Dermis blood vessel endothelial cell (primary cell): ENCODE data around the gene SYTL5. TPM values are rescaled to one million over a fixed set of nuclear protein-coding genes. Genes with fewer than 3 reads are reported as not detected.

ENCODE experiments used
- DNase-seq: peaks from one replicate; pipeline ENCODE4 v3.0.0; 2010
- total RNA-seq: library from RNA; depleted of rRNA; stranded (reverse); fragments of >200 nt; gene quantifications from 2 replicates; pipeline ENCODE4 v1.2.3, GENCODE V29; 2014

The SYTL5 gene
- total RNA-seq, 1 donor from 2014 or later, result under 0.01 TPM

DNA sequence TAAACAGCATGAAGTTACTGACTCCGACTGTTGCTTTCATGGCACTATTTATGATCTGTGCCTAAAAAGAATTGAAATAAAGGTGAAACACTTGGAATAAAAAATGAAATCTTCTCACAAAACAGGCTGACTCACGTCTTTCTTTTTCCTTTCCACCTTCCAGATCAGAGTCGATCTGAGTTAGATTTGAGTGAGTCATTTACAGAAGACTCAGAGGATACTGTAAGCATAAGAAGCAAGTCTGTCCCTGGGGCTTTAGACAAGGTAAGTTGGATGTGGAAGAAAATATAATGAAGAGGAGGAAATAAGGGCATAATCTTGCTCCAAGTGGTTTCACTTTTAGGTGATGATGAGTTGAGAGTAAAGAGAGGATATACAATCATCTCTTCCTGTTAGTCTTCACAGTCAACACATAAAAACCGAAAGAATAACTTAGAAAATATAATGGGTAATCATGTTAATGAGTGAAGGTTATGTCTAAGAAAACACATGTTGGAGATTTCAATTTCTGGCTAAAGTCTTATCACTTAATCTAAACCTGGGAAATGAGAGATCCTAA, 89.7 kb downstream of the SYTL5 start:
- peak; percentile 42 for DNase-seq

DNA sequence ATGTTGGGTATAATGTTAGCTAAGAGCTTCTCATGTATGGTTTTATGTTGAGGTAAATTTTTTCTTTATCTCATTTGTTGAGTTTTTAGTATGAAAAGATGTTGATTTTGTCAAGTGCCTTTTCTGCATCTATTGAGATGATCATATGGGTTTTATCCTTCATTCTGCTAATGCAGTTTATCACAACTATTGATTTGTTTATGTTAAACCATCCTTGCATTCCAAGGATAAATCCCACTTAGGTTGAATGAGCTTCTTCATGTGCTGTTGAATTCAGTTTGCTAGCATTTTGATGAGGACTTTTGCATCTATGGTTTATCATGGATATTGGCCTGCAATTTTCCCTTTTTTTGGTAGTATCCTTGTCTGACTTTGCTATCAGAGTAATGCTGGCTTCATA, 93.3 kb downstream of the SYTL5 start:
- no peak for DNase-seq

DNA sequence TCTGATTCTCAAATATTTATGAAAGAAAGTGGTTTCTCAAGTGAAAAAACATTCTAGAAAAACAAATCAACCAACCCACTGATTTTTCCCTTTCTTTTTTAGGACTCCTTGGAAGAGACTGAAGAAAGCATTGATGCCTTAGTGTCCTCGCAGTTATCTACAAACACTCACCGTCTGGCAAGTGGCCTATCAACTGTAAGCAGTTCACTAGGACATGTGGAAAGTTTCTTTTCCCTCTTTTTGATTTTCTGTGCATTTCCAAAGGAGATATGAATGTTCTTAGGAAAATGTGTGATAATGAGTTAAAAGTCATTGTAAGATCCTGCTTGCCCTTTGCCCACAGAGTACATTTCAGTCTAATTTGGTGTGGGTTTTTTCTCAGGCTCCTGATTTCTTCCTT, 95.9 kb downstream of the SYTL5 start:
- DNase-seq, result no peak

DNA sequence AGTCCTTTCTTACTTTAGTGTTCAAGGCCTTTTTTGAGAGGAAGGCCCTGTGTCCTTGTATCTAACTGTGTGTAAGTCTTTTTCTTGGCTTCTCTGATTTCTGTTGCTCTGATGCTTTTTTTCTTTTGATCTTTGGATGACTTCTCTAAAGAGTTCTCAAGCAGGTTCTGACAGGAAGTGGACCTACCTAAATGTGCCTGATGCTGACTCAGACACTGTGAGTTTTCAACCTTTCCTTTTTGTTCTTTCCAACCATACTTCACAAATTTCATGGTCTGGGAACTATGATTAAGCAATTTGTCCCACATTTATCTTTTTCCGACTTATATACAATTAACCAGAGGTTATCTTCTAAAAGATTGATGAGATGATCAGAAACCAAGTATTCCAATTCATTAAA, 96.5 kb downstream of the SYTL5 start:
- no peak for DNase-seq

DNA sequence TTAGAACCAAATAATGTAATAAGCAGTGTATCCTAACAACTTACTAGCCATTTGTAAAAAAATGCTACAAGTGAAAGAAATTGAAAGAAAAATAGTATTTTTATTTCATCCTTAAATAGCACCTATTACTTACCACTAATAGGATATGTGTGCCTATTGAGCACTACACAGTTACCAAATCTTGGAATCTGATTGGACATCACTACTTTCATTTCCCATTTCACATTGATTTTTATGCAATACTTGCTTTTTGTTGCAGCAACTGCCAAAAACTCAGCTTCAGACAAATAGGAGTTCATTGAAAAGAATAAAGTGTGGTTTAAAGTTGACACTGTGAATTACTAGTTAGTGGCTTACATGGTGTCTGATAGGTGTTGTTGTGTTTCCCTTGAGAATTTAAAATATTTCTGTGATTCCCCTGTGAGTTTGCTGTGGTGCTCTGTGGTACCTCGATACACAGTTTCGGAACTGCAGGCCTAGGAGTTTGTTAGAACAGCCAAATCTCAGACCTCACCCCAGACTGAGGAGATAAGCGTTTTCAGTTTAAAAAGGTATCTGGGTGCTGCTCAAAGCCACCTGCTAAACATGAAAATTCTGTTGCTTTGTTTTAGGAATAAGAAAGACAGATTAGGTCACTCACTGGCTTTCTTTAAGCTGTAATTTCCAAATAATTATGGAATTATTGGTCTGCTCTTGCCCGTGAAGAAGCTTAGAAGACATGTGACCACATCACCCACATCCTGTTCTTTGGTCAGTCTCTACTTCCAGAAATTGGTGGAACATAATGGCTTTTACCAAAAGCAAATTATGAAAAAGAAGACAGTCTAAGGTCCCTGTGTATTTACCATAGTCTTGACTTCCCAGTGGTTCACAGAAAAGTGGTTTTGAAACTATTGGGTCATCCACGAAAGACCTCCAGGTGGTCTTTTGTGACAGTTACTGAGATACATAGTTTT, 97.8 kb downstream of the SYTL5 start:
- DNase-seq, result no peak

DNA sequence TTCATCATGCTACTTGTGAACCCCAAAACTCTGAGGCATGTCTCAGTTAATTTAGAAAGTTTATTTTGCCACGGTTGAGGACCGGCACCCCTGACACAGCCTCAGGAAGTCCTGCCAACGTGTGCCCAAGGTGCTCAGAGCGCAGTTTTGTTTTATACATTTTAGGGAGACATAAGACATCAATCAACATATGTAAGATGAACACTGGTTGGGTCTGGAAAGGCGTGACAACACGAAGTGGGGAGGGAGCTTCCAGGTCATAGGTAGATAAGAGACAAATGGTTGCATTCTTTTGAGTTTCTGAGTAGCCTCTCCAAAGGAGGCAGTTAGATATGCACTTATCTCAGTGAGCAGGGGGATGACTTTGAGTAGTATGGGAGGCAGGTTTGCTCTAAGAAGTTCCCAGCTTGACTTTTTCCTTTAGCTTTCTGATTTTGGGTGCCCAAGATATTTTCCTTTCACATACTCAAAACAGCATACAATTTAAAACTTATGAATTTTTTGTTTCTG, 98.9 kb downstream of the SYTL5 start:
- DNase-seq, result no peak

DNA sequence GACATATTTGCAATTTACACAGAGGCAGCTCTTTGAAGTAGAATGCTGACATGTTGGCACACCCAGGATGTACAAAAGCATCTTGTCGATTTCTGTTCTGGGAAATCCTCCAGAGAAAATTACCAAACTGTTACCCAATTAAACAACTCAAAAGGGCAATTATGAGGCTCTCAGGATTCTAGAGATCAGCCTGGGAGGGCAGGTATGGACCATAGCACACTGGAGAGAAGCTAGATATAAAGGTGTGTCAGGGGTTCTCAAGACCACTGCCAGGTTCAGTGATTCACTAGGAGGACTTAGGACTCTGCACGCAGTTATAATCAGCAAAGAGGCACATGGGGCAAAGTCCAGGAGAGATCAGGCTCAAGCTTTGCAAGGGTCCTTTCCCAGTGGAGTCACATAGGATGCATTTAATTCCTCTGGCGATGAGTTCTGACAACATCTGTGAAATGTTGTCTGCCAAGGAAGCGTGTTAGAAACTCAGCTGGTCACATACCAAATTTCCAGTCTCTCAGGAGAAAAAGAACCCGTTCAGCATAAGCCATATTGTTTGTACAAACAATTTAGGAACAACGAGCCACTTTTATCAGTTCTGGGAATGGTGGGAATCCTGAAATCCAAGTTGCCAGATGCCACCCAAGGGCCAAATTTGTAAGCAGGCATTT, 100.8 kb downstream of the SYTL5 start:
- DNase-seq, result no peak

DNA sequence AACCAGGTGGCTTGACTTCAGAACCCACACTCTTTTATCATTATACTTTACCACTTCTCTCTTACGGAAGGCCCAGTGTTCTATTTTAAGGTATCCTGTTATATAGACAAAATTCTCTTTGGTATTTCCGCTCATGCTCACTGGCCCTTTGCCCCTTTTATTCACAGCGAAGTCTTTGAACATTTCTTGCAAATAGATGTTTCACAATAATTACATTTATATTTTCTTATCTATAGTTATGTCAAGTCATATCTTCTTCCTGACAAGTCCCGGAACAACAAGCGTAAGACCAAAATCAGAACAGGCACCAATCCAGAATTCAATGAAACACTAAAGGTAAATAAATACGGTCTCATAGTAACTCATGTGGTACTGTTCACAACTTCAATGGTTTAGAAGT, 102.0 kb downstream of the SYTL5 start:
- DNase-seq, result peak; percentile 26

DNA sequence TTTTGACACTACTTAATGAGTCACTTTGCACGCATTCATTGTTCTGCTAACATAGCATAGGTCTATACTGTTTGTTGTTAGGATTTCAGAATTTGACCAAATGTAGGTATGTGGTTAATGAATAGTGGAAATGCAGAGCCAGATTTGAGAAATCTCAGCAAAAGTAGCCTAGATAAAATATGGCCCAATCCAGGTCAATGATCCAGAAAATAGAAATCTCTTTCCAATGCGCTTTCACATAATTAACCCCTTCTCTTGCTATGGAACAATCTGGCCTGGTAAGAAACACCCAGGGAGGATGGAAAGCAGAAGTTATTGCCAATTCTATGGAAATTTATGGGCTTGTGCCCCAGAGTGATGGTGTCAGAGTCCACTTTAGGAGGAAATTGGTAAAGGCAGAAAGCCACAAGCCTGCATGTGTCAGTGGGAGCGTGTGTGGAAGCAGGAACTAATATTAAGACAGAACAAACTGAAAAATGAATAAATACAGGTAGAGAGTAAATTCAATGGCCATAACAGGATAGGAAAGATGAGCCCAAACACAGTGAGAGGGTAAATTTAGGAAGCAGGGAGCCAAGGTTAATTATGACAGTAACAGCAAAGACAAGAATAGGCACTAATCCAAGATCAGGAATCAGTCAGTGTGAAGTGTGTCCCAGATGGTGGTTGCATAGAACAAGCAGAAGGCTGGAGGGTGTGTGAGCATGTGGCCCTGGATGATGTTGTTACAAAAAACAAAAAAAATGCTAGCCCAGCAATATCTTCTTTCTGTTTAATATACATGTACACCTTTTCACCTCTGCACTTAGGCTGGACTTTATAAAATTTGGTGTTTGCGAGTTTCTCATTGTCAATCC, 102.9 kb downstream of the SYTL5 start:
- DNase-seq, result no peak

DNA sequence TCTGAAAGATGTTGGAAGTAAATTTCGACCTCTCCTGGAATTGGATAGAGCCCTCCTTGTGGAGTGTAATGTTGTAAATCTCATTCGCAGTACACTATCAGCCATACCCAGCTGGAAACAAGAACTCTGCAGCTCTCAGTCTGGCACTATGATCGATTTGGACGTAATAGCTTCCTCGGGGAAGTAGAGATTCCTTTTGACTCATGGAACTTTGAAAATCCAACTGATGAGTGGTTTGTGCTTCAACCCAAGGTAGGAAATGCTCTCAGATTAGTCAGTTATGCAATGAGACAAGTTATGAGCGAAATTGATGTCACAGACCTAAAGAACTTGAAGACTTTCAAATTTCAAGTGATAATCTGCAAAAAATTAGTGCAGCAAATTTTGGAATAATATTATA, 103.9 kb downstream of the SYTL5 start:
- no peak for DNase-seq

DNA sequence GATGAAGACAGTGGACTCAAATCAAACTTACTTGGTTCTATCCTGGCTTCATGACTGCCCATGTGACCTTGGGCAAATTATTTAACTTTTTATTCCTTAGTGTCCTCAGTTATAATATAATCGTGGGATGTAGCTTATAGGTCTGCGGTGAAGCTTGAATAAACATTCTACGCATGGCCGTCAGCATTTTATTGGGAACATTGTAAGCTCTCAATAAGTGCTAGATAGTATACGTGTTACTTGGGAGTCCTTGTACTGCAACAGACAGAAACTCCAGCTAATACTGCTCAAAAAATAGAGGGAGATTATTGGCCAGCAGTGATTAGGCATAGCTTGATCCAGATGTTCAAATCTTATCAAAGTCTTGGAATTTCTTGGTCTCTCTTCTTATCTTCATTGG, 104.8 kb downstream of the SYTL5 start:
- DNase-seq, result no peak

DNA sequence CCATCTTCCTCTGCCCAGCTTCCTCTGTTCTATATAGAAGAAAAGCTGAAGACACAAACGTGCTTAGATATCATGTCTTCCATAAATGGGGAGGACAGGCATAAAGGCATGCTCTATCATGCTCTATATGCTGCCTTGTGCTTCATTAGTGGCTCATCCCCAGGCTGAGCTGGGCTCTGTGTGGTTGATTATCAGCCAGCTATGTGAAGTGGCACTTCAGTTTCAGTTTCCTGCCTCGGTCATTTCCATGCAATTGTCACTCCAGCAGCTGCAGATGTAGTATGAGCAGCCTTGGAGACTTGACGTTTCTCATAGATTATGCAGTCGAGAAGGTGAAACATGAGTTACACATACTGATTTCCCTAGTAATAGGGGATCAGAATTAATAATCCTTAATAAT, 106.2 kb downstream of the SYTL5 start:
- DNase-seq, result no peak

DNA sequence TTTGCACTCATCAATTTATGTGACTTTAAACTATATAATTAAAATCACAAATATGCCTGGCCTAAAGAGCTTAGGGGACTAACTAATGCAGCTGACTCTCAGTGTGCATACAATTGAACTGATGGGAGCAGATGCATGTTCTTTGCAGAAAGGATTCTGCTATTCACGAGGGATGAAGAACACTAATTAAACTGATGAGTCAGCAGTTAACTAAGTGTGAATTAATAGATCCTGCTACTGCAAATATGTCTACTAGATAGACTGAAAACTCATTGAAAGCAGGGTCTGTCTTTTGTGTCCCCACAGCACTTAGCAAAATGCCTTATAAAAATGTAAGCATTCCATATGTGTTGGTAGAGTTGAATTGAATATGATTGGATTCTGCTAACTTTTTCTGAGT, 110.4 kb downstream of the SYTL5 start:
- no peak for DNase-seq

DNA sequence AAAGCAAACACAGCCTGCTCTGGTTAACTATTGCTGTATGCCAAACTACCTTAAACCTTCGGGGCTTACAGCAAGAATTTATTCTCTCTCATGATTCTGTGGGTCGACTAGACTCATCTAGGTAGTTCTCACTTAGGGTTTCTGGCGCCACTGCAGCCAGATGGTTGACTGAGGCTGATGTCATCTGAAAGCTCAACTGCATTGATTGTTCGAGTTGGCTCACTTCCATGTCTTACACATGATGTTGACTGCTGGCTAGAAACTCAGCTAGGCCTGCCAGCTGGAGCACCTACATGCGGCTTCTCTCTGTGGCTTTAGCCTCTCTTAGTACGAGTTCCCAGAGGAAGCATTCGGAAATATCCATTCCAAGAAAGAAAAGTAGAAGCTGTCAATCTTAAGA, 111.1 kb downstream of the SYTL5 start:
- DNase-seq, result peak; percentile 32

DNA sequence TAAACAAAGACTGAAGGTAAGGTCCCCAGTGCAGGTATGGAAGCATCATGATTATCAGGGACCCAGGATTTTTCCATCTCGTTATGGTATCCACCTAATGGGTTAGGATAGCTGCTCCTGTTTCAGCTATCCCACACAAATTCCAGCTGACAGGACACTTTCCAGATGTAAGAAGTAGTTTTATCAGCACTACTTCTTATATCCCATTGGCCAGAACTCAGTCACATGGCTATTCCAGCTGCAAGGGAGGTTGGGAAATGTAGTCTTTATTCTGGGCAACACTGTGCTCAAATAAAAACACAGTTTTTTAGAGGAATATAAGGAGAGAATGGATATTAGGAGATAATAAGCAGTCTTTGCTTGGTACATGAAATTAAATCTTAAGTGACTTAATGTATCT, 117.6 kb downstream of the SYTL5 start:
- no peak for DNase-seq

DNA sequence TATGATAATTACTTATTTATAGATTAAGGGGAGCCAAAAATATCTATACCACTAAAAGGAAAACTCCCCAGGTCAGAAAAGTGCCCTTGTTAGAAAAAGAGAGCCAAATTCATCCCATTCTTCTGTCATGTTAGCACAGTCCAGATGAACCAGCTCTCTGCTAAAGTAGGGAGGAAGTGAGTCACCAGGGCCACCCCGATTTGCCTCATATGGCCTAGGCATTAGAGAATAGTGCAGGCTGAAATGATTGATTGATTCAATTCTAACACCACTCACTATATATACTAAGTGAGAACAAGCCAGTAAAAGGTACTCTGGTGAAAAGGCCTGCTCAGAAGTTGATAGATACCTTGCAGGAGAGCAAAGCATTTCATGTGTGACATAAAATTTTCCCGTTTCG, 119.8 kb downstream of the SYTL5 start:
- no peak for DNase-seq

DNA sequence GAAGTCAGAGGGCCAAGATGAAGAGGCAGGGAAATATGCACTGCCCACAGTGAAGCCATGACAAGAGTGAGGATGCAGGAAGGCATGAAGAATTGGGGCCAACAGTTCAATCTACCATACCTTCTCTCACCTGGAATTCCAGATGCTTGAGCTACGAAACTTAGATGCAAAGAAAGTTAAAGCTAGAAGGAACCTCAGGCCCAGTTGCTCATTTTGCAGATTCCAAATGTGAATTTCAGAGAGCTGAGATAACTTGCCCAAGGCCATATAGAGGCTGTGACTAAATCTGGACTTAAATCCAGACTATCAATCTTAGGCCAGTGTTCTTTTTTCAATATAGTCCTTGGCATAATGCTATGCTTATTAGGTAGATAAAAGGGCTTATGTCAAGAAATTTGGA, 121.6 kb downstream of the SYTL5 start:
- no peak for DNase-seq

DNA sequence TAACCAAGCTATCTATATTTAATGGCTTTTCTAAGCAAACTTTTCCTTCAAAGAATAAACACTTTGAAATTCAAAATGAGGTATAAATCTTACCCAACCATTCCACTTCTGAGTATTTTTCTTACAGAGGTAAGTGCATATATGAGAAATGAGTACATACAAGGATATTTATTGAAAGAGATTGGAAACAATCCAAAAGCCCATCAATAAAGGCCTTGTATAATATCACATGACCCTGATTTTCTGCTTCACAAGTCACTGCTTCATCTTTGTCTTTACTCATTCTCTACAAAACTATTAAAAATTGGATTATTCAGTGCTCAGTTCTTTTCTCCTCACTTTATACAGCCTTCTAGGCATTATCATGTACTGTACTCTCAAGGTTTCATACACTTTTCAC, 123.0 kb downstream of the SYTL5 start:
- DNase-seq, result no peak

DNA sequence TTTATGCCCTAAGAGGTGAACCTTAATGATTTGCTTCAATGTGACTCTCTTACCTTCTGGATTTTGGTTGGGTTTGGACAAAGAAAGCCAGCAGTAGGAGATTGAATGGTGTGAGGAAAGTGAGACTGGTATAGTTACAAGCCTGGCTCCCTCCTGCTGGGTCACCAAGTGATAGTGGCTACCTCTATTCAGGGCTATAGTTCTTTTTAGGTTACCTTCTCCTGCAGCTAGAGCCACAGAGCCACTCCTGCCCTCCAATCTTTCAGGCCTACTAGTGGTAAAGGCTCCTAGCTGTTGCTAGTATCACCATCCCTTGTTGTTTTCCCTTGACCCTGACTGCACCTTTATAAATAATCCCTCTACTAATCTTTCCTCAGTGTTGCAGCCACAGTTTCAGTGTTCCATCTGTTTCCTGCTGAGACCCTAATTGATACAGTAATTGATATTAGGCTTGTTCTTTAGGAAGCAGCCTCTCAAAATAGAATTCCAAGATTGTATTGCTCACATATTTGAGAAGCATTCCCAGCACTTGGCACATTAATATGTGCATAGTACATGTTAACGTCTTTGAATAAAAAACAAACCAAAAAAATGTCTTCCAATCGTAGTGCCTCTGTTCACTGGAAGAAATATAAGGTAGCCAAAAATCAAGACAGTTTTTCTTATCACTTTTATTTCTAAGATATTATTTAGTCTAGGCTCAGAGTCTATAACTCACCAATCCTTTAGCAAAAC, 132.0 kb downstream of the SYTL5 start:
- DNase-seq, result peak; percentile 1

DNA sequence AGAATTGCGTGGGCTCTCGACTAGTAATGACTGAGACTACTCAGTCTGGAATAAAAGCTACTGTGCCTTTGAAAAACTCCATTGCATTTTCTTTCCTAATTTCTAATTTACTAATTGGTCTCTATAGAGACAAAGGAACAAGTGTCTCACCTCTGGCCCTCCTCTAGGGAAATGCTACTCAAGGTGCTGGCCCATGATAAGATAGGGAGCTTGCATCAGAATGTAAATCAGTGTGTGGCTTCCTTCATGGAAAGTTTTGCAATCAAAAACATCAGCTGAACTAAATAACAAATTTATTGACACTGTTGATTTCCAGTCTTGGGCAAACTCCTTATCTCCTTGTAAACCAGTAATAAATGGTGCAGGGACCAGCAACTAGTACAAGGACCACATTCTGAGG, 132.5 kb downstream of the SYTL5 start:
- DNase-seq, result no peak

DNA sequence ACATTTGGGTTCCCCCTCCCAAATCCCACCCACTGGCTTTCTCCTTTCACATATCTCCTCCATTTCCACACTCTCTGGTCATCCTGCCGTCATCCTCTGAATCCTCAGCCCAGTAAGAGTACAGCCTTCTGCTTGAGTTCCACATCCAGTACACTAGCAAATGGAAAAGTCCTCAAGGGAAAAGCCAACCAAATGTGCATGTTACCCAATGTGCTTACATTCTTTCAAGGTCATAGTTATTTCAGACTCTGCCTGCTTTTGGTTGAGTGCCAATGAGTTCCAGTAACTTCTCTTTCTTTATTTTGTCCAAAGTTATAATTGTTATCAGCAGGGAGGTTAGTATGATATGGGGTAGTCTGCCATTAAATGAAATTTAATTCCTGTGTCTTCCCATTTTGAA, 136.3 kb downstream of the SYTL5 start:
- no peak for DNase-seq

DNA sequence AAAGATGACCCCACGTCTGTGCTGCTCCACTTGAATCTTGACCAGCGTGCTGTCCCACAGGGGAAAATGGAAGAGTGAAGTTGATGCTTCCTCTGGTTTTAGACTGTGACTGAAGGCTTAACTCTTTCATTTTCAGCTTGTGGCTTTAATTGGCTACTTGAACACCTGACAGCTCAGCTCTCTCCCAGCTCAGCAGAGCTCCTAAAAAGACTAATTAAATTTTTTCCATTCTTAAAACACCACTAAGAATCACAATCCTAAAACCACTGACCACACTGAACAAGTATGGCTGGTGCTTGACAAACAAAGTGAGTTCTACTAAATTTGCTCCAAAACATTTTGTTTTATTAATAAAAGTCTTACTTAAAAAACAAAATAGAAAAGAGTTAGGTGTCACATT, 142.7 kb downstream of the SYTL5 start:
- no peak for DNase-seq
